Measurements from ENCODE around the gene SMIM33. TPM values are rescaled to one million over a fixed set of nuclear protein-coding genes. Genes with fewer than 3 reads are reported as not detected.
"Not testable (repeated sequence)": the region's sequence is repeated elsewhere in the genome, so short reads cannot be mapped to it uniquely, and the experiment has no call there.

SMIM33 gene
- total RNA-seq, 6 donors from 2014 or later = not detected

GRCh38 chr5:139473105-139473504 is 2.3 kb downstream of the SMIM33 start:
- H3K36me3 ChIP-seq = peaks cover 5 to 32% (median 23%) of the 10 kb centered on the region in 4 donors

GRCh38 chr5:139473565-139473964 is 2.8 kb downstream of the SMIM33 start:
- WGBS, 2 donors = 66 to 70% methylated on average over 2 of the region's 2 CpGs
- Histone ChIP-seq H3K27ac (peak overlapping the region; percentile 48 to 88 (median 72)), H3K36me3 (peaks cover 10 to 37% (median 27%) of the 10 kb centered on the region in 4 donors), H3K9me3 (no peaks in the 10 kb centered on the region), H3K4me1 (peaks cover 40 to 67% (median 47%) of the 10 kb centered on the region in 4 donors), H3K27me3 (no peaks in the 10 kb centered on the region), H3K4me3 (no peak overlapping the region)
- TF ChIP-seq POLR2A (IDR thresholded peaks at IDR 0.05) = no peak
- peak in 2 of 4 donors; percentile 25 to 32 for TF ChIP-seq EP300 (IDR thresholded peaks at IDR 0.05)
- peak in 2 of 6 experiments; percentile 18 to 20 for TF ChIP-seq CTCF (IDR thresholded peaks at IDR 0.05)
- peak in 1 of 2 donors; percentile 8 for TF ChIP-seq POLR2AphosphoS5 (IDR thresholded peaks at IDR 0.05)
- DNase-seq = no peak
- no peak for ATAC-seq (ENCODE audit: low FRiP score in 2 of 2)

More at GRCh38 chr5:139473105-139473504, 2.3 kb downstream of the SMIM33 start:
- peaks cover 38 to 62% (median 46%) of the 10 kb centered on the region in 4 donors for H3K4me1 ChIP-seq
- WGBS, 2 donors = 60 to 72% methylated on average over 8 of the region's 8 CpGs
- no peaks in the 10 kb centered on the region for H3K9me3 ChIP-seq
- peak overlapping the region; percentile 48 to 88 (median 70) for H3K27ac ChIP-seq
- ATAC-seq (ENCODE audit: low FRiP score in 2 of 2) (no peak), DNase-seq (no peak)
- TF ChIP-seq EP300 (IDR thresholded peaks at IDR 0.05) (no peak), POLR2AphosphoS5 (IDR thresholded peaks at IDR 0.05) (no peak), CTCF (IDR thresholded peaks at IDR 0.05) (no peak), POLR2A (IDR thresholded peaks at IDR 0.05) (no peak)
- no peaks in the 10 kb centered on the region for H3K27me3 ChIP-seq
- no peak overlapping the region for H3K4me3 ChIP-seq

GRCh38 chr5:139474890-139475791 is 4.3 kb downstream of the SMIM33 start:
- ATAC-seq (ENCODE audit: low FRiP score in 2 of 2) (peak; percentile 48 to 85), DNase-seq (peak in 1 of 2 donors; percentile 74)
- Histone ChIP-seq H3K9me3 (no peaks in the 10 kb centered on the region), H3K27me3 (no peaks in the 10 kb centered on the region), H3K36me3 (peaks cover 13 to 52% (median 33%) of the 10 kb centered on the region in 4 donors), H3K4me1 (peaks cover 50 to 73% (median 60%) of the 10 kb centered on the region in 4 donors), H3K4me3 (no peak overlapping the region), H3K27ac (peak overlapping the region; percentile 46 to 88 (median 72))
- TF ChIP-seq POLR2AphosphoS5 (IDR thresholded peaks at IDR 0.05) (peak in 1 of 2 donors; percentile 9), CTCF (IDR thresholded peaks at IDR 0.05) (no peak)
- 31% methylated on average over 12 to 13 of the region's 13 CpGs for WGBS, 2 donors

GRCh38 chr5:139475865-139476617 is 5.2 kb downstream of the SMIM33 start:
- Histone ChIP-seq H3K36me3 (peaks cover 13 to 57% (median 35%) of the 10 kb centered on the region in 4 donors), H3K27me3 (no peaks in the 10 kb centered on the region), H3K4me3 (no peak overlapping the region), H3K4me1 (peaks cover 52 to 73% (median 61%) of the 10 kb centered on the region in 4 donors), H3K27ac (peak overlapping the region in 3 of 4 donors; percentile 20 to 88 (median 76)), H3K9me3 (no peaks in the 10 kb centered on the region)
- no peak for ATAC-seq (ENCODE audit: low FRiP score in 2 of 2)
- TF ChIP-seq POLR2AphosphoS5 (IDR thresholded peaks at IDR 0.05) (no peak), EP300 (IDR thresholded peaks at IDR 0.05) (no peak), POLR2A (IDR thresholded peaks at IDR 0.05) (no peak), CTCF (IDR thresholded peaks at IDR 0.05) (no peak)
- no peak for DNase-seq
- WGBS, 2 donors = 68 to 72% methylated on average over 10 to 13 of the region's 13 CpGs

GRCh38 chr5:139478657-139479423 is 8.0 kb downstream of the SMIM33 start:
- H3K9me3 ChIP-seq; H3K27me3 ChIP-seq; DNase-seq; ATAC-seq (ENCODE audit: low FRiP score in 2 of 2): not testable (repeated sequence)
- peak overlapping the region in 3 of 4 donors; percentile 35 to 61 (median 60) for H3K27ac ChIP-seq
- H3K4me1 ChIP-seq = peaks cover 57 to 79% (median 67%) of the 10 kb centered on the region in 4 donors
- 72 to 74% methylated on average over 9 of the region's 9 CpGs for WGBS, 2 donors
- peaks cover 13 to 57% (median 35%) of the 10 kb centered on the region in 4 donors for H3K36me3 ChIP-seq
- peak overlapping the region in 1 of 4 donors; percentile 3 for H3K4me3 ChIP-seq

GRCh38 chr5:139479729-139480128 is 8.9 kb downstream of the SMIM33 start:
- peaks cover 52 to 70% (median 61%) of the 10 kb centered on the region in 4 donors for H3K4me1 ChIP-seq
- H3K27me3 ChIP-seq; ATAC-seq (ENCODE audit: low FRiP score in 2 of 2); DNase-seq; H3K9me3 ChIP-seq: not testable (repeated sequence)
- peak overlapping the region in 1 of 4 donors; percentile 3 for H3K4me3 ChIP-seq
- H3K36me3 ChIP-seq = peaks cover 13 to 57% (median 35%) of the 10 kb centered on the region in 4 donors
- H3K27ac ChIP-seq = peak overlapping the region in 2 of 4 donors; percentile 96 to 99
- WGBS, 2 donors = 79 to 97% methylated on average over 4 of the region's 4 CpGs

All from upper lobe of left lung (tissue), 6 donors.